ENCODE results near the gene FABP7.

FABP7 gene

GRCh38 chr6:122766256-122766655 lies 13.3 kb upstream of the FABP7 start:
- no peak for DNase-seq

- DNase-seq, result no peak
Measured at GRCh38 chr6:122770835-122771601, 8.5 kb upstream of the FABP7 start.

- DNase-seq, result no peak
Measured at GRCh38 chr6:122772724-122773415, 6.6 kb upstream of the FABP7 start.

GRCh38 chr6:122775975-122776374 lies 3.5 kb upstream of the FABP7 start:
- no peak for DNase-seq

- DNase-seq, result no peak
Measured at GRCh38 chr6:122778302-122778701, 1.2 kb upstream of the FABP7 start.

- no peak for DNase-seq
Measured at GRCh38 chr6:122778985-122779661, 393 bp upstream of the FABP7 start.

- DNase-seq, result no peak
Measured at GRCh38 chr6:122780114-122780513, 598 bp downstream of the FABP7 start.

GRCh38 chr6:122781716-122782115 lies 2.2 kb downstream of the FABP7 start:
- DNase-seq, result no peak

- no peak for DNase-seq
Measured at GRCh38 chr6:122783401-122783800, 3.9 kb downstream of the FABP7 start.

GRCh38 chr6:122785891-122786290 lies 6.4 kb downstream of the FABP7 start:
- no peak for DNase-seq

GRCh38 chr6:122787721-122788120 lies 8.2 kb downstream of the FABP7 start:
- DNase-seq, result no peak

GRCh38 chr6:122788208-122788607 lies 8.7 kb downstream of the FABP7 start:
- no peak for DNase-seq

GRCh38 chr6:122788663-122789181 lies 9.2 kb downstream of the FABP7 start:
- DNase-seq, result no peak

- DNase-seq, result peak; percentile 3
Measured at GRCh38 chr6:122789182-122790027, 9.9 kb downstream of the FABP7 start, which contains the start of gene SMPDL3A. TSS of gene SMPDL3A (plus strand) at chr6:122789258. CDS start at chr6:122789347, 89 bp downstream.

- no peak for DNase-seq
Measured at GRCh38 chr6:122790028-122790422, 10.5 kb downstream of the FABP7 start.

- DNase-seq, result no peak
Measured at GRCh38 chr6:122790423-122791309, 11.2 kb downstream of the FABP7 start.

GRCh38 chr6:122791310-122791679 lies 11.8 kb downstream of the FABP7 start:
- DNase-seq, result no peak

GRCh38 chr6:122792766-122793165 lies 13.2 kb downstream of the FABP7 start:
- DNase-seq, result no peak

- DNase-seq, result no peak
Measured at GRCh38 chr6:122797537-122797936, 18.0 kb downstream of the FABP7 start.

- DNase-seq, result no peak
Measured at GRCh38 chr6:122798099-122798641, 18.7 kb downstream of the FABP7 start.

GRCh38 chr6:122799140-122799745 lies 19.7 kb downstream of the FABP7 start:
- DNase-seq, result no peak

Measured in stimulated activated CD4-positive, alpha-beta T cell treated with anti-CD3 and anti-CD28 coated beads, Interleukin-4, amount 100 ng/mL, for 1 hour (primary cell).